CD4-positive, CD25-positive, alpha-beta regulatory T cell (primary cell): ENCODE results near the gene KCNAB2. TPM values are rescaled to one million over a fixed set of nuclear protein-coding genes. Genes with fewer than 3 reads are reported as not detected.

ENCODE experiments used
- ATAC-seq, 2 donors: fragments of 150-1000 bp; cut with Tn5 transposase; one replicate each; pipeline ENCODE4 v1.10.0; 2021; ENCODE audit warnings: low read depth in 2 of 2, moderate number of reproducible peaks in 2 of 2, moderate library complexity in 1 of 2
- DNase-seq, 3 donors: peaks; one replicate each; pipeline versions ENCODE4 v3.0.0 to v3.0.0-alpha.2; 2012 to 2022; ENCODE audit warnings: mixed read lengths in 1 of 3
- H3K27ac ChIP-seq: one replicate; pipeline ENCODE4 v1.7.0; 2013; ENCODE audit warnings: mild to moderate bottlenecking, low read length; ENCODE audit not compliant: insufficient read depth, poor library complexity, severe bottlenecking
- H3K27me3 ChIP-seq: one replicate; pipeline ENCODE4 v1.7.0; 2013; ENCODE audit warnings: low read length; ENCODE audit not compliant: control insufficient read depth, insufficient read depth
- H3K36me3 ChIP-seq: one replicate; pipeline ENCODE4 v1.7.0; 2013; ENCODE audit warnings: mild to moderate bottlenecking, low read length, moderate library complexity; ENCODE audit not compliant: control insufficient read depth, insufficient read depth
- H3K4me1 ChIP-seq: 2 replicates; pipeline ENCODE4 v1.7.0; 2013; ENCODE audit warnings: mild to moderate bottlenecking, low read length; ENCODE audit not compliant: insufficient read depth, control insufficient read depth, poor library complexity, severe bottlenecking
- H3K4me3 ChIP-seq: one replicate; pipeline ENCODE4 v1.7.0; 2013; ENCODE audit warnings: low read depth, mild to moderate bottlenecking, low read length, moderate library complexity
- H3K9me3 ChIP-seq, 2 experiments: 1 replicate in 1 of 2; 2 replicates in 1 of 2; pipeline ENCODE4 v1.7.0; 2013; ENCODE audit warnings: low read length in 2 of 2, mild to moderate bottlenecking in 1 of 2, moderate library complexity in 1 of 2; ENCODE audit not compliant: control insufficient read depth in 2 of 2
- H3K27ac Mint-ChIP-seq, 3 donors: one replicate each; pipeline ENCODE4 v1.8.0; 2020 to 2022; ENCODE audit warnings: mild to moderate bottlenecking in 3 of 3, mixed read lengths in 3 of 3, moderate library complexity in 2 of 3
- H3K27me3 Mint-ChIP-seq: one replicate; pipeline ENCODE4 v1.8.0; 2022; ENCODE audit warnings: mild to moderate bottlenecking, mixed read lengths
- H3K36me3 Mint-ChIP-seq: one replicate; pipeline ENCODE4 v1.8.0; 2020; ENCODE audit warnings: mixed read lengths
- H3K4me1 Mint-ChIP-seq, 4 donors: one replicate each; pipeline ENCODE4 v1.8.0; 2020 to 2022; ENCODE audit warnings: mixed read lengths in 4 of 4, mild to moderate bottlenecking in 1 of 4
- H3K4me3 Mint-ChIP-seq, 4 donors: one replicate each; pipeline ENCODE4 v1.8.0; 2020 to 2022; ENCODE audit warnings: mild to moderate bottlenecking in 4 of 4, mixed read lengths in 4 of 4, moderate library complexity in 3 of 4
- H3K9me3 Mint-ChIP-seq, 7 donors: one replicate each; pipeline ENCODE4 v1.8.0; 2020 to 2022; ENCODE audit warnings: mixed read lengths in 7 of 7, mild to moderate bottlenecking in 3 of 7, moderate library complexity in 2 of 7
- polyA plus RNA-seq, 4 donors: library from polyadenylated mRNA; unstranded; fragments of 300-500 nt; fragmentation: Illumina TruSeq; gene quantifications; one replicate each; pipeline ENCODE4 v1.2.3, GENCODE V29; 2021
- total RNA-seq: library from RNA; stranded (reverse); gene quantifications from one replicate; pipeline ENCODE4 v1.2.3, GENCODE V29; 2022

KCNAB2 gene
- total and polyA plus RNA-seq, 5 donors from 2014 or later: 21.2 to 244 (median 28.0) TPM

DNA sequence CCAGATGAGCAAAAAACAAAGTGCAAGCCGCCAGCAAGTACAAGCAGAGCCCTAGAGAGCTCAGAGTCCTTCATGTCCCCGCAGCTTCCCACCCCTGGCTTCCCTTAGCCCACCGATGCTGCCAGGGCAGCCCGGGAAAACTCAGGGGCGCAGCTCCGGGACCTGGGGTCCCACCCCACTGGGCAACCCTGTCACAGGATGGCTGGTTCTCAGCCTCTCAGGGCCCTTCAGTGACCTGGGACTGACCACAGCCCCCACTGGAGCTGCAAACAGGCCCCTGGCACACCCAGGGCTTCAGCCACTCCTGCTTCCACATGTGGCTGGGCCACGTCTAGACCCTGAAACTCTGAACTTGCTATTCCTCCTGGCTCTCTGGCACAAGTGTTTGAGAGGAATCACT is 84.9 kb downstream of the KCNAB2 start:
- H3K27me3 Mint-ChIP-seq: peaks cover 7% of the 10 kb centered on the region

DNA sequence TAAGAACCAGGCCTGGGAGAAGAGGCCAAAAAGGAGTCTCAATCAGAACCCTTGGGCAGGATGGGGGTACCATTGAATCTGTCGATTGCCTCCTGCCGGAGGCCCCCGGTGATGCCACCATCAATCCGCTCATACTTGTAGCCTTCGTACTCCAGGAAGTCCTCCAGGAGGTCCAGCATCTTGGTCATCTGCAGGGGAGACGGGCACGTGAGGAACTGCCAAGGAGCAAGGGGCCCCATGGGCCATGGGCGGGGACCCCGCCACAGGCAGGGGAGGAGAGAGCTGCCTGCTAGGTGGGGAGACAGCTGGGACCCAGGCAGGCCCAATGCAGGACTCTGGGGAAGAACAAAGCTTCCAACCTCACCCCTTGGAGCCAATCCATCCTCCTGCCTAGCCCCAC is 85.9 kb downstream of the KCNAB2 start:
- Mint-ChIP-seq H3K27me3 (peaks cover 7% of the 10 kb centered on the region), H3K4me3 (no peak overlapping the region), H3K4me1 (peaks cover 0 to 6% (median 0%) of the 10 kb centered on the region in 4 donors), H3K27ac (no peak overlapping the region), H3K36me3 (no peaks in the 10 kb centered on the region), H3K9me3 (peaks cover 0 to 7% (median 1%) of the 10 kb centered on the region in 7 donors)
- H3K4me1 ChIP-seq: no peaks in the 10 kb centered on the region
- no peak overlapping the region for H3K4me3 ChIP-seq
- no peak for ATAC-seq
- H3K36me3 ChIP-seq: no peaks in the 10 kb centered on the region
- no peak overlapping the region for H3K27ac ChIP-seq
- no peak for DNase-seq
- peaks cover 0 to 4% of the 10 kb centered on the region in 2 experiments for H3K9me3 ChIP-seq
- no peaks in the 10 kb centered on the region for H3K27me3 ChIP-seq

More for the DNA sequence above, 84.9 kb downstream of the KCNAB2 start:
- Mint-ChIP-seq H3K27ac (no peak overlapping the region), H3K4me1 (peaks cover 0 to 6% (median 0%) of the 10 kb centered on the region in 4 donors), H3K9me3 (peaks cover 0 to 7% (median 1%) of the 10 kb centered on the region in 7 donors), H3K4me3 (no peak overlapping the region), H3K36me3 (no peaks in the 10 kb centered on the region)
- Histone ChIP-seq H3K27me3 (no peaks in the 10 kb centered on the region), H3K9me3 (peaks cover 0 to 4% of the 10 kb centered on the region in 2 experiments), H3K27ac (no peak overlapping the region), H3K4me1 (no peaks in the 10 kb centered on the region), H3K4me3 (no peak overlapping the region), H3K36me3 (no peaks in the 10 kb centered on the region)
- no peak for DNase-seq
- no peak for ATAC-seq

DNA sequence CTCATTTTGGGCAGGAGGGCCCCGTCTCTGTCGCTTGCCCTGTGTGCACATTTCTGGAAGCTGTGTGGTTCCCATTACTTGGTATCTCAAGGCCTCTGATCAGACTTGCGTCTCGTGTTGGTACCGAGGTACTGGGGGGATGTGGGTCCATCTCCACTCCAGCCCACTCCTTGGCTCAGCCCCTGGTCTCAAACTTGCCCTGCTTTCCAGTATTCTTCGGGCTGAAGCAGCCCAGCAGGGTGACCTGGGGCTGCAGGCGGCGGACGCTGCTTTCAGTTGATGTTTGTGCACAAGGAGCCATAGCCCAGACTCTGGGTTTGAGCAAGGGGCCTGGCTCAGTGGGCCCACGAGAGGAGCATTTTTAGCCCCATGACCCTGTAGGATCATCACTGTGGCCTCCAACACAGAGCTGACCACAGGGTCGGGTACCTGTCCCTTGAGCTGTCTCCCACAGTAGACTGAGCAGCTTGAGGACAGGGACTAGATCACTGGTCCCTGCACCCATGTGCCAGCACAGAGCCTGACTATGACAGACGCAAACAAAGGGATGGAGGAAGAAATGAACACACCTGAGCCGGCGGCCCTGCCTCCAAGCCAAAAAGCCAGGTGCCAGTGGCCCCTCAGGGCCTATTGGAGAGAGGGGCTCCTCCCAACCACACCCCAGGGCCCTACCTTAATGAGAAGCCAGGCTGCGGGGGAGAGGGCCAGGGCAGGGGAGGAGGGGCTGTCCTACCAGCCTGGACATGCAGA is 87.6 kb downstream of the KCNAB2 start:
- Histone ChIP-seq H3K36me3 (no peaks in the 10 kb centered on the region), H3K4me3 (no peak overlapping the region), H3K27ac (no peak overlapping the region), H3K9me3 (peaks cover 0 to 4% of the 10 kb centered on the region in 2 experiments), H3K4me1 (no peaks in the 10 kb centered on the region), H3K27me3 (no peaks in the 10 kb centered on the region)
- Mint-ChIP-seq H3K4me3 (no peak overlapping the region), H3K27me3 (peaks cover 4% of the 10 kb centered on the region), H3K9me3 (peaks cover 0 to 7% (median 0%) of the 10 kb centered on the region in 7 donors), H3K27ac (no peak overlapping the region), H3K36me3 (no peaks in the 10 kb centered on the region), H3K4me1 (no peaks in the 10 kb centered on the region)
- no peak for DNase-seq
- no peak for ATAC-seq

DNA sequence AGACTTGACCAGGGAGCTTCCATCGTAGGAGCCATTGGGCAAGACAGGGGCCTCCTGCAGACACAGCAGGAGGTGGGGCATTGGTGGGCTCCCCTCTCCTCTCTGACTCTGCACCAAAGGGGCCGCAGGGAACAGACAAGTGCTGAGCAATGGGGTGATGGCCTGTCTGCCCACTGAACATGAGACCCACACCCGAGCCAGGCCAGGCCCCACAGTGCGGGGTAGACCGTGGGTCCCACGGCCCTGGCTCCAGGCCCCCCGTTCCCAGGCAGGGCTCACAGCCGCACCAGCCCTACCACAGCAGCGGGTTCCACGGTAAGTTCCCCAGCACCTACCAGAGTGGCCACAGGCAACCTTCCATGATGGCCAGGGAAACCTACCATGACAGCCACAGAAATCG is 88.5 kb downstream of the KCNAB2 start:
- H3K4me3 Mint-ChIP-seq: no peak overlapping the region
- Histone ChIP-seq H3K36me3 (no peaks in the 10 kb centered on the region), H3K27ac (no peak overlapping the region), H3K4me1 (no peaks in the 10 kb centered on the region), H3K9me3 (peaks cover 0 to 4% of the 10 kb centered on the region in 2 experiments), H3K27me3 (no peaks in the 10 kb centered on the region), H3K4me3 (no peak overlapping the region)
- H3K36me3 Mint-ChIP-seq: no peaks in the 10 kb centered on the region
- no peaks in the 10 kb centered on the region for H3K4me1 Mint-ChIP-seq
- peaks cover 4% of the 10 kb centered on the region for H3K27me3 Mint-ChIP-seq
- H3K27ac Mint-ChIP-seq: no peak overlapping the region
- ATAC-seq (no peak), DNase-seq (no peak)
- H3K9me3 Mint-ChIP-seq: peaks cover 0 to 7% (median 0%) of the 10 kb centered on the region in 7 donors

DNA sequence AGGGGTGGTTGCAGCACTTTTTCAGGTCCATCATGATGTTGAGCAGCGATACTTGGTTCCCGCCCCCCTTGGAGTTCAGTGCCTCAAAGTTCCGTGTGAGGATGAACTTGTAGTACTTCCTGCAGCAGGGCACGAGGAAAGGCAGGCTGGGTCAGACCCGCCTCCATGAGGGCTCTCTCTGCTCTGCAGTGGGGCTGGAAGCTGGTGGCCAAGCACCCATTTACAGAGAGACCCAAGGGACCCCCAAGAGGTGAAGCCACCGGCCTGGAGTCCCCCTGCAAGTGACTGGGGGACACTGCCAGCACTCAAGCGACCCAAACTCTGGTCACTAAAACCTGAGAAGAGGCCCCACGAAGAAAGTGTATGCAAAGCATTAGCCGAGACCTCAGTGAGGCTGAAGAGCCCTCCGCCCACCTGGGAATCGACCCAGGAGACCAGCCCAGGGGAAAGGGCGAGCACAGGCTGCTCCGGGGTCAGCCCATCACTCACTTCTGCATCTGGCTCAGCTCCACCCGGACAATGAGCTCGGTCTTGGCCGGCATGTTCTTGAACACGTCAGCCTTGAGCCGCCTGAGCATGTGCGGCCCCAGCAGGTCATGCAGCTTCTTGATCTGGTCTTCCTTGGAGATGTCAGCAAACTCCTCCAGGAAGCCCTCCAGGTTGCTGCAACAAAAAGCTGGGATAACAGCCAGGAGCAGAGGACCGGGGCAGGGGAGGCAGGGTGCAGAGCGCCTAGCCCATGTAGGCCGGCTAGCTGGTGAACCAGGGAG is 89.2 kb downstream of the KCNAB2 start:
- Mint-ChIP-seq H3K4me3 (no peak overlapping the region), H3K27ac (no peak overlapping the region), H3K4me1 (no peaks in the 10 kb centered on the region), H3K27me3 (peaks cover 4% of the 10 kb centered on the region), H3K36me3 (no peaks in the 10 kb centered on the region), H3K9me3 (peaks cover 0 to 7% (median 0%) of the 10 kb centered on the region in 7 donors)
- no peak overlapping the region for H3K4me3 ChIP-seq
- DNase-seq: no peak
- no peak overlapping the region for H3K27ac ChIP-seq
- no peaks in the 10 kb centered on the region for H3K27me3 ChIP-seq
- peaks cover 0 to 4% of the 10 kb centered on the region in 2 experiments for H3K9me3 ChIP-seq
- no peak for ATAC-seq
- H3K36me3 ChIP-seq: no peaks in the 10 kb centered on the region
- no peaks in the 10 kb centered on the region for H3K4me1 ChIP-seq

DNA sequence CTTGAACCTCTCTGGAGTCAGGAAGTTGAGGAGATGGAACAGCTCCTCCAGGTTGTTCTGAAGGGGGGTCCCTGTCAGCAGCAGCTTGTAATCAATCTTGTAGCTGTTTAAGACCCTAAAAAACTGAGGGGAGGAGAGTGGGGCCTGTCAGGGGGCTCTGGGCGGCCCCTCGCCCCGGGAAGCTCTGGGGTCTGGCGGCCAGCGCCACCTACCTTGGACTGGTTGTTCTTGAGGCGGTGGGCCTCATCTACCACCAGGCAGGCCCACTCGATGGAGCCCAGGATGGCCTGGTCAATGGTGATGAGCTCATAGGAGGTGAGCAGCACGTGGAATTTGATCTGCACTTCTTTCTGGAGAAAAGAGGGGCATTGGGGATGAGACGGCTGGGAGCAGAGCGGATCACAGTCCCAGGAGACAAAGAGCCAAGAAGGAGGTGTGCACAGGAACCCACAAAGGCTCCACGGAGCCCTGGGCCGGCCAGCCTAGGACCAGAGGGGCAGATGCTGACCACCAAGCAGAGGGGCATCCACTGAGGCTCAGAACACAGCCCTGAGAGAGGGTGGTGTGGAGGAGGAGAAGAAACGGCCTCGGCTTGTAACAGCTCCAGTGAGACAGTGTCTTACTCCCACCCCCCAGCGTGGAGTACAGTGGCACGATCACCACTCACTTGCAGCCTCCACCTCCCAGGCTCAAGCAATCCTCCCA is 91.0 kb downstream of the KCNAB2 start:
- no peaks in the 10 kb centered on the region for H3K4me1 ChIP-seq
- H3K4me3 Mint-ChIP-seq: no peak overlapping the region
- H3K36me3 Mint-ChIP-seq: no peaks in the 10 kb centered on the region
- peaks cover 0 to 7% (median 0%) of the 10 kb centered on the region in 7 donors for H3K9me3 Mint-ChIP-seq
- no peak for DNase-seq
- no peaks in the 10 kb centered on the region for H3K36me3 ChIP-seq
- no peak overlapping the region for H3K4me3 ChIP-seq
- ATAC-seq: no peak
- peaks cover 4% of the 10 kb centered on the region for H3K27me3 Mint-ChIP-seq
- no peaks in the 10 kb centered on the region for H3K4me1 Mint-ChIP-seq
- H3K27me3 ChIP-seq: no peaks in the 10 kb centered on the region
- H3K9me3 ChIP-seq: peaks cover 0 to 4% of the 10 kb centered on the region in 2 experiments
- H3K27ac ChIP-seq: no peak overlapping the region
- no peak overlapping the region for H3K27ac Mint-ChIP-seq

DNA sequence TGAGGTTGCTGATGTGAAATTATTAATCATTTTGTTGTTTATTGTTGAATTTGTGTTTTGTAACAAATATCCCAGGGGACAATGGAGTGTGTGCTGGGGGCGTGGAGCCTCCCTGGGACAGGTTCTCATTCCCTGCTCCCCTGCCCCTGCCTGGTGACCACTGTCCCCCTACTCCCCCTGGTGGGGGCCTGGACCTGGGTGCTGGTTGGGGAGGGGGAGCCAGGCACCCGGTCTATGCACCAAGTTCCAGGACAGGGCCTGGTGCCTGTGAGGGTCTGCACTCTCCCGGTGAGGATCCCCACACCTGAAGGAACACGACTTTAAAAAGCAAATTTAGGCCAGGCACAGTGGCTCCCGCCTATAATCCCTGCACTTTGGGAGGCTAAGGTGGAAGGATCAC is 92.1 kb downstream of the KCNAB2 start:
- H3K4me3 Mint-ChIP-seq: no peak overlapping the region
- H3K9me3 ChIP-seq: no peaks in the 10 kb centered on the region
- H3K36me3 ChIP-seq: no peaks in the 10 kb centered on the region
- no peak overlapping the region for H3K27ac ChIP-seq
- H3K4me1 ChIP-seq: no peaks in the 10 kb centered on the region
- H3K27ac Mint-ChIP-seq: no peak overlapping the region
- H3K4me3 ChIP-seq: no peak overlapping the region
- DNase-seq: no peak
- H3K27me3 ChIP-seq: no peaks in the 10 kb centered on the region
- H3K9me3 Mint-ChIP-seq: peaks cover 0 to under 1% (median 0%) of the 10 kb centered on the region in 7 donors
- peaks cover 7% of the 10 kb centered on the region for H3K27me3 Mint-ChIP-seq
- no peaks in the 10 kb centered on the region for H3K36me3 Mint-ChIP-seq
- ATAC-seq: no peak
- H3K4me1 Mint-ChIP-seq: no peaks in the 10 kb centered on the region
